ENCODE data around the gene TPX2. TPM values are rescaled to one million over a fixed set of nuclear protein-coding genes. Genes with fewer than 3 reads are reported as not detected.

Gene TPX2
- total RNA-seq, 4 donors from 2014 or later = 0.39 to 2.0 (median 0.82) TPM

DNA sequence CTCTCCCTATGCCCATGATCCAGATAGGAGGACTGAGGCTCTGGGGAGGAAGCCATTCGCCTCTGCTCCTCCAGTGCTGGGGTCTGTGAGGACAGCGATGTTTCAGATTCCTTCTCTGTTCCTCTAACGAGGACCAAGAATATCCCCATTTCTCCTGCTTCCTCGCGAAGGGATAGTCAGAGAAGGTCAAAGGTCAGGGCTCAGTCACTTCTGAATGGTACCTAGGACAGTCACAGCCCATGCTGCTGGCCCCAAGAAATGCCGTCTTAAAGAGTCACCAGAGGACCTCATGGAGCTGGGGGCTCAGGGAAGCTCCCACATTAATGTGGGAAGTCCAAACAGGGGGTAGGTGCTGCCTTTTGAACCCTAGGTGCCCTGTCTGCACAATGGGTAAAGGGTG, 104.2 kb downstream of the TPX2 start:
- Histone ChIP-seq H3K27ac (peak overlapping the region in 2 of 3 donors; percentile 30 to 38), H3K9me3 (no peaks in the 10 kb centered on the region), H3K27me3 (no peaks in the 10 kb centered on the region), H3K4me1 (peaks cover 0 to 15% of the 10 kb centered on the region in 2 donors), H3K36me3 (no peaks in the 10 kb centered on the region), H3K4me3 (replicated peaks in 1 of 3) (no peak overlapping the region)
- no peak for DNase-seq
- intact Hi-C loops (cut with DNase I) = no loop called here
- no peak for TF ChIP-seq POLR2A (IDR thresholded peaks at IDR 0.05)
- TF ChIP-seq, protein P1, sequence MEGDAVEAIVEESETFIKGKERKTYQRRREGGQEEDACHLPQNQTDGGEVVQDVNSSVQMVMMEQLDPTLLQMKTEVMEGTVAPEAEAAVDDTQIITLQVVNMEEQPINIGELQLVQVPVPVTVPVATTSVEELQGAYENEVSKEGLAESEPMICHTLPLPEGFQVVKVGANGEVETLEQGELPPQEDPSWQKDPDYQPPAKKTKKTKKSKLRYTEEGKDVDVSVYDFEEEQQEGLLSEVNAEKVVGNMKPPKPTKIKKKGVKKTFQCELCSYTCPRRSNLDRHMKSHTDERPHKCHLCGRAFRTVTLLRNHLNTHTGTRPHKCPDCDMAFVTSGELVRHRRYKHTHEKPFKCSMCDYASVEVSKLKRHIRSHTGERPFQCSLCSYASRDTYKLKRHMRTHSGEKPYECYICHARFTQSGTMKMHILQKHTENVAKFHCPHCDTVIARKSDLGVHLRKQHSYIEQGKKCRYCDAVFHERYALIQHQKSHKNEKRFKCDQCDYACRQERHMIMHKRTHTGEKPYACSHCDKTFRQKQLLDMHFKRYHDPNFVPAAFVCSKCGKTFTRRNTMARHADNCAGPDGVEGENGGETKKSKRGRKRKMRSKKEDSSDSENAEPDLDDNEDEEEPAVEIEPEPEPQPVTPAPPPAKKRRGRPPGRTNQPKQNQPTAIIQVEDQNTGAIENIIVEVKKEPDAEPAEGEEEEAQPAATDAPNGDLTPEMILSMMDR (IDR thresholded peaks at IDR 0.05) = no peak
- 73% methylated on average over 6 of the region's 6 CpGs for WGBS, 2 donors

DNA sequence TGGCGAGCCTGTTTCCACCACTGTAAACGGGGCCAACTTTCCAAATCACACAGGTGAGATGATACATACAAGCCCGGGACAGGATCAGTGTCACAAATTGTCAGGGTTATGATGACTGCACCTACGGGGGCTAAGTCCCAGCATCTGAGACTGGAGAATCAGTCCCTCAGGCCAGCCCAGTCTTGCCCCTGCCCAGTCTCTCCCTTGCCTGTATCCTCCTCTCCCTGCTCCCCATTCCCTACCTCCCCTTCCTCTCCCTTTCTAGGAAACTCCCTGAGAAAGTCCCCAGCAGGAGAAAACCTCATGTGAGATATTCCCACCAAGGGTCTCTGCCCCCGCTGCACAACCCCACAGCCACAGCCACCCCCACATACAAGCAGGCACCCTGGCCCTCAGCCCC, 104.8 kb downstream of the TPX2 start:
- 64 to 75% methylated on average over 4 to 5 of the region's 5 CpGs for WGBS, 2 donors
- no peak for DNase-seq
- peak overlapping the region in 1 of 3 donors; percentile 24 for H3K27ac ChIP-seq
- intact Hi-C loops (cut with DNase I) = no loop called here
- TF ChIP-seq, protein P1 (IDR thresholded peaks at IDR 0.05) = no peak
- no peak for TF ChIP-seq POLR2A (IDR thresholded peaks at IDR 0.05)
- no peaks in the 10 kb centered on the region for H3K36me3 ChIP-seq
- H3K27me3 ChIP-seq = no peaks in the 10 kb centered on the region
- H3K9me3 ChIP-seq = no peaks in the 10 kb centered on the region
- H3K4me1 ChIP-seq = peaks cover 0 to 10% of the 10 kb centered on the region in 2 donors
- no peak overlapping the region for H3K4me3 ChIP-seq (replicated peaks in 1 of 3)

DNA sequence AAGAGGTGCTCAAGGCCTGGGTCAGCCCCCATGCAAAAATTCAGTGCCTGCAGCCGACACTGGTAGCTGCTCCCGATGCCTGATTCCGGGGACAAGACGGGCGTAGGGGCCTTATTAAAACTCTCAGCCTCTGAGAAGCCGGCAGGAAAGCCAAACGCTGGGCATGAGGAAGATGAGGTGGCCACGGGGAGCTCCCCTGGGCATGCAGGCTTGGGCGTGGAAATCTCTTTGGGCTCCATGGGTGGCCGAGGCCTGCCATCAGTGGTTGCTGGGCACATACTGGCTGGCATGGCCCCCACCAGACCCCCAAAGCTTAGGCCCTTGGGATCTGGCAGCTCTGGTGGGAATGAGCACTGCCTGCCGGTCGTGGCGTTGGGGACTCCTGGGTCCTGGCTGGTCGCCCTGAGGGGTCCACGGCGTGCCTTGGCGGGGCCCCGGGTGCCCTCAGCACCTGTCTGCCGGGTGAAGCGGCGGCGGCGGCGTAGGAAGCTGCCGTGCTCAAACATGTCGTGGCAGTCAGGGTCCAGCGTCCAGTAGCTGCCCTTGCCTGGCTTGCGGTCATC, 105.7 kb downstream of the TPX2 start:
- no peaks in the 10 kb centered on the region for H3K36me3 ChIP-seq
- H3K4me3 ChIP-seq (replicated peaks in 1 of 3) = no peak overlapping the region
- TF ChIP-seq, protein P1 (IDR thresholded peaks at IDR 0.05) = no peak
- intact Hi-C loops (cut with DNase I) = no loop called here
- 73 to 74% methylated on average over 3 to 11 of the region's 28 CpGs for WGBS, 2 donors
- H3K9me3 ChIP-seq = no peaks in the 10 kb centered on the region
- H3K27ac ChIP-seq = peak overlapping the region in 2 of 3 donors; percentile 24 to 33
- no peaks in the 10 kb centered on the region for H3K27me3 ChIP-seq
- DNase-seq = no peak
- peaks cover 0 to 10% of the 10 kb centered on the region in 2 donors for H3K4me1 ChIP-seq

DNA sequence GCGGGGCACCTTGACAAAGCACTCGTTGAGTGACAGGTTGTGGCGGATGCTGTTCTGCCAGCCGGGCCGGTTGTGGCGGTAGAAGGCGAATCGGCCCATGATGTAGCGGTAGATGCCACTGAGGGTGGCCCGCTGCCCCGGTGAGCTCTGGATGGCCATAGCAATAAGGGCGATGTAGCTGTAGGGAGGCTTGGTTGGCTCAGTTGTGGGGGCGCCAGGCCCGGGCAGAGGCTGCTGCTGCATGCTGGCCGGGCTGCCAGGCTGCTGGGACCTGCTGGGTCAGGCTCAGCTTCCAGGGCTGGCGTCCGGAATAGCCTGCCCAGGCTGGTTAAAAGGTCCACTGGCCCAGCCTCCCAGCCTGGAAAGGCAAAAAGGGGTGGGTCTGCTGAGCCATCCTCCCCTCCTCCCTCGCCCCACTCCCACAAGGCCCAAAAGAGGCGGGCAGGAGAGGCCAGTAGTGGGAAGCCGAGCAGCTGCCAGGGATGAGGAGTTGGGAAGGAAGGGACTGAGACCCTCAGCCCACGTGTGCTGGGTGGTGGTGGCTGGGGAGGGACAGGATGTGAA, 106.3 kb downstream of the TPX2 start, which contains the start of gene FOXS1:
FOXS1 (minus strand) TSS at position 305 of the 564 bp plus-strand sequence; CDS start at position 243, 62 bp downstream.
- intact Hi-C loops (cut with DNase I) = no loop called here
- Histone ChIP-seq H3K27ac (peak within 1 kb of the TSS in 2 of 3 donors; percentile 24 to 33), H3K4me1 (peaks cover 0 to 10% of the 10 kb centered on the region in 2 donors), H3K4me3 (replicated peaks in 1 of 3) (no peak within 1 kb of the TSS), H3K27me3 (no peaks in the 10 kb centered on the region), H3K9me3 (no peaks in the 10 kb centered on the region), H3K36me3 (no peaks in the 10 kb centered on the region)
- WGBS, 2 donors = 46 to 74% methylated on average over 4 to 21 of the region's 21 CpGs
- no peak for DNase-seq
- TF ChIP-seq, protein P1 (IDR thresholded peaks at IDR 0.05) = no peak
- TF ChIP-seq POLR2A (IDR thresholded peaks at IDR 0.05) = peak in 1 of 2 donors; percentile 31

DNA sequence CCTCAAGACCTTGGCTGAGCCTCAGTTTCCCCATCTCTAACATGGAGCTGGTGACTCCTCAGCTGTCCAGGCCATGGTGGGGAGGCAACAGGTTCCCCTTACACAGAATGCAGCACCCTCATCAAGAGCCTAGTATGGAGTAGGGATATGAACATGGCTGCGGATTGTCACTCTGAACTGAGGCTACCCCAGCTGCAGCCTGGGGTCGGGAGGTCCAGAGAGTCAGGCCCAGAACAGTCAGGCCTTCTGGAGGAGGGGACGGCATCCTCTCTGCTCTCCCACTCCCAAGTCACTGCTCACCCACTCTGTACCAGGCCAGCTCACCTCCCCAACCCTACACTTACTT, 107.7 kb downstream of the TPX2 start:
- peaks cover 0 to 10% of the 10 kb centered on the region in 2 donors for H3K4me1 ChIP-seq
- no peak for DNase-seq
- H3K36me3 ChIP-seq = no peaks in the 10 kb centered on the region
- H3K27ac ChIP-seq = no peak overlapping the region
- WGBS, 2 donors = 73 to 83% methylated on average over 3 of the region's 3 CpGs
- H3K4me3 ChIP-seq (replicated peaks in 1 of 3) = no peak overlapping the region
- no peaks in the 10 kb centered on the region for H3K27me3 ChIP-seq
- no peaks in the 10 kb centered on the region for H3K9me3 ChIP-seq
- intact Hi-C loops (cut with DNase I) = no loop called here
- no peak for TF ChIP-seq POLR2A (IDR thresholded peaks at IDR 0.05)
- TF ChIP-seq, protein P1 (IDR thresholded peaks at IDR 0.05) = no peak
